ENCODE data around the gene BARHL2.
A peak's percentile ranks its signal among the peaks of the same experiment; 100 is the strongest.

The BARHL2 gene

GRCh38 chr1:90721210-90722194 lies 4.4 kb upstream of the BARHL2 start (continued):
- TF ChIP-seq ZNF391 (tag by site-specific recombination; IDR thresholded peaks at IDR 0.05; ENCODE audit: borderline replicate concordance, low read depth) (no peak), ZBTB7A (tag by site-specific recombination; IDR thresholded peaks at IDR 0.05; ENCODE audit: low read depth) (no peak), ZNF654 (tag by site-specific recombination; IDR thresholded peaks at IDR 0.05; ENCODE audit: low read depth) (peak; percentile 59), ZNF610 (tag by site-specific recombination; IDR thresholded peaks at IDR 0.05; ENCODE audit: borderline replicate concordance) (no peak), ZNF37A (tag by site-specific recombination; IDR thresholded peaks at IDR 0.05) (no peak), ZNF335 (tag by site-specific recombination; conservative IDR thresholded peaks at IDR 0.05) (peak; percentile 29; the same call in 1 of the 2 replicates), SCRT2 (tag by site-specific recombination; IDR thresholded peaks at IDR 0.05) (no peak), ZNF449 (tag by site-specific recombination; IDR thresholded peaks at IDR 0.05) (no peak), MEIS1 (CRISPR knock-in tag; IDR thresholded peaks at IDR 0.05; ENCODE audit: borderline replicate concordance) (no peak), ZIC2 (tag by site-specific recombination; IDR thresholded peaks at IDR 0.05) (no peak), ZNF658 (tag by site-specific recombination; IDR thresholded peaks at IDR 0.05) (no peak), ZNF2 (tag by site-specific recombination; IDR thresholded peaks at IDR 0.05) (0 out of 2 replicates have a peak, but pooled peaks have one; percentile 35), ZSCAN16 (tag by site-specific recombination; IDR thresholded peaks at IDR 0.05) (no peak), ZNF423 (tag by site-specific recombination; IDR thresholded peaks at IDR 0.05) (no peak), SP2 (tag by site-specific recombination; IDR thresholded peaks at IDR 0.05) (no peak), BCL6B (tag by site-specific recombination; IDR thresholded peaks at IDR 0.05) (no peak), ZNF473 (tag by site-specific recombination; IDR thresholded peaks at IDR 0.05) (no peak), PBX3 (CRISPR knock-in tag; IDR thresholded peaks at IDR 0.05) (no peak), GLI2 (tag by site-specific recombination; IDR thresholded peaks at IDR 0.05; ENCODE audit: borderline replicate concordance, low read depth) (no peak), ZSCAN5A (tag by site-specific recombination; IDR thresholded peaks at IDR 0.05) (no peak), ZNF211 (tag by site-specific recombination; IDR thresholded peaks at IDR 0.05; ENCODE audit: low read depth) (no peak), ZNF175 (tag by site-specific recombination; IDR thresholded peaks at IDR 0.05) (no peak), ZBTB44 (tag by site-specific recombination; IDR thresholded peaks at IDR 0.05) (peak; percentile 64; the same call in 1 of the 2 replicates), KLF8 (tag by site-specific recombination; IDR thresholded peaks at IDR 0.05) (no peak), PATZ1 (tag by site-specific recombination; IDR thresholded peaks at IDR 0.05) (no peak), BCL11A (tag by site-specific recombination; IDR thresholded peaks at IDR 0.05; ENCODE audit: low read depth) (no peak), ZNF266 (tag by site-specific recombination; IDR thresholded peaks at IDR 0.05; ENCODE audit: low read depth) (no peak), SETDB1 (IDR thresholded peaks at IDR 0.05; ENCODE audit: insufficient read length, low read length) (peak; percentile 91), ZNF514 (tag by site-specific recombination; IDR thresholded peaks at IDR 0.05) (no peak), ZNF248 (tag by site-specific recombination; IDR thresholded peaks at IDR 0.05) (no peak), KLF16 (tag by site-specific recombination; IDR thresholded peaks at IDR 0.05) (no peak)

All from HEK293 (cell line).